C4-2B (cell line): ENCODE results near the gene NABP2.

Experiments used
- CTCF ChIP-seq: fragments of 450-650 bp; conservative IDR thresholded peaks from 2 replicates; pipeline ENCODE4 v1.5.1; 2017; ENCODE audit warnings: mild to moderate bottlenecking
- ZFX ChIP-seq: fragments of 450-650 bp; IDR thresholded peaks from 2 replicates; pipeline ENCODE4 v1.6.1; 2017

GRCh38 chr12:56206452-56207166 lies 17.5 kb upstream of the NABP2 start:
- peak; percentile 64 for TF ChIP-seq CTCF
- TF ChIP-seq ZFX = no peak
